Right atrium auricular region (tissue), 2 donors: Measurements from ENCODE around the gene BAIAP2. TPM values are rescaled to one million over a fixed set of nuclear protein-coding genes. Genes with fewer than 3 reads are reported as not detected.

ENCODE experiments used
- DNase-seq: peaks from one replicate; pipeline ENCODE4 v3.0.0-alpha.2; 2019; ENCODE audit warnings: low spot score
- H3K27ac ChIP-seq, 2 donors: fragments of 200-600 bp; sonication (generic); 1 replicate in 1 of 2; 2 replicates in 1 of 2; pipeline ENCODE4 v1.5.1; 2016 to 2019
- H3K27me3 ChIP-seq, 2 donors: fragments of 200-600 bp; sonication (generic); one replicate each; pipeline versions ENCODE4 v1.5.1 to v1.6.0; 2017 to 2019
- H3K36me3 ChIP-seq: fragments of 200-600 bp; sonication (generic); one replicate; pipeline ENCODE4 v1.5.1; 2016
- H3K4me1 ChIP-seq, 2 donors: fragments of 200-600 bp; sonication (generic); one replicate each; pipeline versions ENCODE4 v1.5.1 to v1.6.0; 2017 to 2019
- H3K4me3 ChIP-seq, 2 donors: fragments of 200-600 bp; sonication (generic); 1 replicate in 1 of 2; 2 replicates in 1 of 2; pipeline ENCODE4 v1.5.1; 2017 to 2019; ENCODE audit warnings: mild to moderate bottlenecking in 1 of 2, moderate library complexity in 1 of 2
- H3K9me3 ChIP-seq, 2 donors: fragments of 200-600 bp; sonication (generic); one replicate each; pipeline ENCODE4 v1.5.1; 2019
- total RNA-seq, 2 donors: library from RNA; depleted of rRNA; stranded (reverse); fragments of >200 nt; gene quantifications; one replicate each; pipeline ENCODE4 v1.1.0, GENCODE V29; 2016
- TF ChIP-seq, protein P1 (sequence below), 2 donors: fragments of 200-600 bp; sonication (generic); IDR thresholded peaks; one replicate each; pipeline ENCODE4 v1.5.1; 2019; ENCODE audit warnings: antibody characterized with exemption in 2 of 2

BAIAP2 gene
- total RNA-seq, 2 donors from 2014 or later: 27.9 to 36.5 TPM

DNA sequence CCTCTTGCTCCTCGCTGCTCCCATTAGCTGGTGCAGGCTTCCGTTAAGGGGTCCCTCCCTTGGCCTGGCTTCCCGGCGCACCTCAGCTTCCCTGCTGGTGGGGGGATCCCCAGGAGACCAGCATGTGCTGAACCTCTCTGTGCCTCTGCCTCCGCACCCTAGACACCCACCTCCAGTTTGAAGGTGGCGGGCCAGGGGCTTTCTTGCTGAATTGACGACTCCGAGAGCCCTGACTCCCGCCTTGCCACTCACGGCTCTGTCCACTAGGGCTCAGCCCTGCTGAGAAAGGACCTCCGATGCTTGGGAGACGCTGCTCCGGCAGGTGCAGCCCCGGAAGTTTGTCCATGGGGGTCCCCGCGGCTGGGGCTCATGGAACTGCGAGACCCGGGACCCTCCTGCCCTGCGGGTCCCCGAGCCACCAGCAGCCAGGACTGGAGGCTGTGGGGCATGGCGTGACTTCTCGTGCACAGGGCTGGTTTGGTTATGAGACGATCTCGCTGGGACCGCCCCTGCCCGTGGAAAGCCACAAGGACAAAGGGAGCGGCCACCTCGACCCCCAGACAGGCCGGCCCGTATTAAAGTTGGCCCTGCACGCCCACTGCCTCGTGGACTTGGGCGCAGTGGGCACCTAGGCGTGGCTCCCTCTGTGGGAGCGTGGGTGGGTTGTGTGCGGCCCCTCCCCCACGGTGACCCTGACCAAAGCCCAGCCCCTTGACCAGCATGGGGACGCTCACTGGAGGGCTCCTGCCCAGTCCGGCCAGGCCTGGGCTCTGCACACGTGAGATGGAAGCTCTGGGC lies 35.2 kb upstream of the BAIAP2 start:
- Histone ChIP-seq H3K4me1 (peaks cover 0 to 38% of the 10 kb centered on the region in 2 donors), H3K27me3 (peaks cover 6 to 15% of the 10 kb centered on the region in 2 donors), H3K36me3 (peaks cover 48% of the 10 kb centered on the region), H3K4me3 (no peak overlapping the region), H3K9me3 (no peaks in the 10 kb centered on the region), H3K27ac (no peak overlapping the region)
- TF ChIP-seq, protein P1, sequence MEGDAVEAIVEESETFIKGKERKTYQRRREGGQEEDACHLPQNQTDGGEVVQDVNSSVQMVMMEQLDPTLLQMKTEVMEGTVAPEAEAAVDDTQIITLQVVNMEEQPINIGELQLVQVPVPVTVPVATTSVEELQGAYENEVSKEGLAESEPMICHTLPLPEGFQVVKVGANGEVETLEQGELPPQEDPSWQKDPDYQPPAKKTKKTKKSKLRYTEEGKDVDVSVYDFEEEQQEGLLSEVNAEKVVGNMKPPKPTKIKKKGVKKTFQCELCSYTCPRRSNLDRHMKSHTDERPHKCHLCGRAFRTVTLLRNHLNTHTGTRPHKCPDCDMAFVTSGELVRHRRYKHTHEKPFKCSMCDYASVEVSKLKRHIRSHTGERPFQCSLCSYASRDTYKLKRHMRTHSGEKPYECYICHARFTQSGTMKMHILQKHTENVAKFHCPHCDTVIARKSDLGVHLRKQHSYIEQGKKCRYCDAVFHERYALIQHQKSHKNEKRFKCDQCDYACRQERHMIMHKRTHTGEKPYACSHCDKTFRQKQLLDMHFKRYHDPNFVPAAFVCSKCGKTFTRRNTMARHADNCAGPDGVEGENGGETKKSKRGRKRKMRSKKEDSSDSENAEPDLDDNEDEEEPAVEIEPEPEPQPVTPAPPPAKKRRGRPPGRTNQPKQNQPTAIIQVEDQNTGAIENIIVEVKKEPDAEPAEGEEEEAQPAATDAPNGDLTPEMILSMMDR (IDR thresholded peaks at IDR 0.05): no peak
- DNase-seq: no peak

DNA sequence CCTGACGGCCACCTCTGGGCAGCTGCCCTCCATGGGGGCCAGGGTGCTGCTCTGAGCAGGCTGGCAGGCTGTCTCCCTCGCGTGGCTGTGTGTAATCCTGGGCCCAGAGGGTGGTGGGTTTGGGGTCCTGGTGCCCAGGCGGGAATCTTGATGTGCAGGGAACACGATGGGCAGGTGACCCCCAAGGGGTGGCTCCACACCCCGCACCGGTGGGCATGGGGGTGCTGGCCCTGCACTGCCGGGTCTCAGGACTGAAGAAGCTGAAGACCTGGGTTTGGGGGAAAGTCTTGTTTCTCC lies 34.7 kb upstream of the BAIAP2 start:
- Histone ChIP-seq H3K27ac (no peak overlapping the region), H3K36me3 (peaks cover 44% of the 10 kb centered on the region), H3K4me3 (no peak overlapping the region), H3K27me3 (peaks cover 6 to 17% of the 10 kb centered on the region in 2 donors), H3K4me1 (peaks cover 0 to 38% of the 10 kb centered on the region in 2 donors), H3K9me3 (no peaks in the 10 kb centered on the region)
- no peak for DNase-seq
- TF ChIP-seq, protein P1 (IDR thresholded peaks at IDR 0.05): no peak

DNA sequence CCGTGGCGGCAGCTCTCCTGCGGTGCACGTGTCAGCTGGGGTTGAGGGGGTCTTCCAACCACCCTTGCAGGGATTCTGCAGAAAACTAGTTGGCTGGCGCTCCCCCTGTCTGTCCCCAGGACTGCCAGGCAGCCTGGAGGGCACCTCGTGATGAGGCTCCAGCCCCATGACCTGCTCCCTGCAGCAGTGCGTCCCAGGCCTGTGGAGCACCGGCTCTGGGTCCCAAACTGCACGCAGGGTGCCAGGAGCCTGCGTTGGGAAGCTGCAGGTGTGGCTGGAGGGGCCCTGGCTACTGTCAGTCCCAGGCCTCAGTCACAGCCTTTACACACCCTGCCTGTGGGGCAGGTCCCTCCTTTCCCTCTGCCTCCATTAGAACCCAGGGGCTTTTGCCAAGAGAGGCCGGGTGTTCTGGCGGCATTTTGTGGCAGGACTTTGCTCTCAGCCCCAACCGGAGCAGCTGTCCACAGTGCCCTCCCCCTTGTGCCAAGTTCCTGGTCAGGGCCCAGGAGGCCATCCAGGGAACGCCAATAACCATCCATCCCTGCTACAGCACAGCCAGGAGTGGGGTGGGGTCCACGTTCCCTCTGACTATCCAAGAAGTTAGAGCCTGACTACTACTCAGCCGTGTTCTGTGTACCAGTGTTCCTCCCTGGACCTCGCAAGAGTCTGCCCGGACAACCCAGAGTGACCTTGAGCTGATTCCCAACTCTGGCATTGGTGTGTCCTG lies 34.2 kb upstream of the BAIAP2 start:
- Histone ChIP-seq H3K36me3 (peaks cover 39% of the 10 kb centered on the region), H3K4me1 (peaks cover 0 to 38% of the 10 kb centered on the region in 2 donors), H3K4me3 (no peak overlapping the region), H3K27me3 (peaks cover 6 to 17% of the 10 kb centered on the region in 2 donors), H3K27ac (no peak overlapping the region), H3K9me3 (no peaks in the 10 kb centered on the region)
- no peak for DNase-seq
- TF ChIP-seq, protein P1 (IDR thresholded peaks at IDR 0.05): no peak

DNA sequence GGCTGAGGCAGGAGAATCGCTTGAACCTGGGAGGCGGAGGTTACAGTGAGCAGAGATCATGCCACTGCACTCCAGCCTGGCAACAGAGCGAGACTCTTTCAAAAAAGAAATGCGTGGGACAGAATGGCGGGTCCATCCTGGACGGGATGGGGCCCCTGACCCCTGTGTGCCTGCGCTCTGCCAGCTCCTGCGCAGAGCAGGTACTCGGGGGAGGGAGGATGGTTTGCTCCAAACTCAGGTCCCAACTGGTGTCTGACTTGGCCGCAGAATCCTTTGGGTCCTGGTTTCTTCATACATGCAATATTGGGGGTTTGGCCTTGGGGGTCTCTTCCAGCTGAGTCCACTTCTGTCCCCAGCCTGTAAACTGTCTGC lies 33.0 kb upstream of the BAIAP2 start:
- peaks cover 6 to 17% of the 10 kb centered on the region in 2 donors for H3K27me3 ChIP-seq
- peaks cover 0 to 38% of the 10 kb centered on the region in 2 donors for H3K4me1 ChIP-seq
- peaks cover 27% of the 10 kb centered on the region for H3K36me3 ChIP-seq
- no peak for DNase-seq
- no peak overlapping the region for H3K27ac ChIP-seq
- TF ChIP-seq, protein P1 (IDR thresholded peaks at IDR 0.05): no peak
- H3K9me3 ChIP-seq: no peaks in the 10 kb centered on the region
- H3K4me3 ChIP-seq: no peak overlapping the region

DNA sequence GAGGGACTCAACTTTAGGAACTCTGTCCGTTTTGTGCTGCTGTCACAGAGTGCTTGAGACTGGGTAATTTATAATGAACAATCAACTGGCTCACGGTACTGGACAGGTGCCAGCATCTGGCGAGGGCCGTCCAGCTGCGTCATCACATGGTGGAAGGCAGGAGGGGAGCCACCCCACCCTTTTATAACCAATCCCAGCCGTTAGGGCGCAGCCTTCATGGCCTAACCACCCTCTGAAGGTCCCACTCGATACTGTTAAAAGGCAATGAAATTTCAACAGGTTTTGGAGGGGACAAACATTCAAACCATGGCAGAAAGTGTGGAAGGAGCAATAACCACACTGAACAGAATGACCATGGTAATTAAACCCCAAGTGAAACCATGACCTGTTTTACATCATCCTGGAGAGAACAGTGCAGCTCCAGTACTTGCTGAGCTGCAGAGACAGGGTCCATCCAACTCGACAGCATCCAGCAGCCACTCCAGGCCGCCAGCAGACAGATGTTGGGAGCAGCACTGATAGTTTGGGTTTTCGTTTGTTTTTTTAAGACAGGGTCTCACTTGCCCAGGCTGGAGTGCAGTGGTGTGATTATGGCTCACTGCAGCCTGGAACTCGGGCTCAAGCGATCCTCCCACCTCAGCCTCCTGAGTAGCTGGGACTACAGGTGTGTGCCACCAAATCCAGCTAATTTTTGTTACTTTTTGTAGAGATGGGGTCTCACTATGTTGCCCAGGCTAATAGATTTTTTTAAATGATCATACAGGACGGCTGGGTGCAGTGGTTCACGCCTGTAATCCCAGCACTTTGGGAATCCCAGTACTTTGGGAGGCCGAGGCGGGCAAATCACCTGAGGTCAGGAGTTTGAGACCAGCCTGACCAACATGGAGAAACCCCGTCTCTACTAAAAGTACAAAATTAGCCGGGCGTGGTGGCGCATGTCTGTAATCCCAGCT lies 32.3 kb upstream of the BAIAP2 start:
- Histone ChIP-seq H3K36me3 (peaks cover 20% of the 10 kb centered on the region), H3K27me3 (peaks cover 6 to 17% of the 10 kb centered on the region in 2 donors), H3K27ac (no peak overlapping the region), H3K9me3 (no peaks in the 10 kb centered on the region), H3K4me3 (no peak overlapping the region), H3K4me1 (peaks cover 0 to 38% of the 10 kb centered on the region in 2 donors)
- TF ChIP-seq, protein P1 (IDR thresholded peaks at IDR 0.05): no peak
- DNase-seq: peak; percentile 91
